Forelimb muscle (tissue), 1 donor: Measurements from ENCODE around the gene IL15. TPM values are rescaled to one million over a fixed set of nuclear protein-coding genes. Genes with fewer than 3 reads are reported as not detected.
"Not testable (repeated sequence)": the region's sequence is repeated elsewhere in the genome, so short reads cannot be mapped to it uniquely, and the experiment has no call there.

Experiments
- DNase-seq: peaks from one replicate; pipeline ENCODE4 v3.0.0-alpha.2; 2013; ENCODE audit warnings: low read depth
- polyA plus RNA-seq: library from polyadenylated mRNA; unstranded; fragments of 120-200 nt; gene quantifications from one replicate; pipeline ENCODE4 v1.2.1, GENCODE V29; 2013; ENCODE audit not compliant: insufficient read length

Gene IL15
- polyA plus RNA-seq, 1 donor, result 8.7 TPM

DNA sequence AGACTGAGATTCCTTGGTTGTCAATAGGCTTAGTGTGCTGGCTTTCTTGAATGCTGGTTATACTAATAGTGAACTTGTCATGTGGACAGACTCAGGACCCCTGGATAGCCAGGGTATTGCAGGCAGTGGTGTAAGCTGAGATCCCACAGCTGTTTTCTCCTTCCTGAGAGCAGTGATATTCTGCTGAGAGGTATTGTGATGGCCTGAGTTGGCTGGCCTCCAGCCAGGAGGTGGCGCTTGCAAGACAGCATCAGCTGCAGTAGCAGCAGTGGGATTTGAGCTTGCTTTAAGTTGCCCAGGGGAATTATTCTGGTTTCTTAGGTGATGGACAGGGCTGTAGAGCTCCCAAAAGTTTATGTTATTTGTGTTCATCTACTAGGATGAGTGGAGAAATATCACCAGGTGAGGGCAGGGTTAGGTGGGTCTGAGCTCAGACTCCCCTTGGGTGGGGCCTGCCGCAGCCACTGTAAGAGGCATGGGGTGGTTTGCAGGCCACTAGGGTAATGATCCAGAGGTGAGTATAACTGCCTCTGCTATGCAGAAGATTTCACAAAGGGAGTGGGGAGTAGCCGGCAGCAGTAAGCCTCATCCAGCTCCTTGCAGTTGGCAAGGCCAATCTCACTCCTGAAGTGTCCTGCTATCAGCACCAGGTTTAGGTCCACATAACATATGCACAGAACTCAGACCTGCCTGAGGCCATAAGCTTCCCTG is 66.2 kb downstream of the IL15 start:
- DNase-seq, result no peak

GRCh38 chr4:141703497-141703896 is 67.1 kb downstream of the IL15 start:
- no peak for DNase-seq

DNA sequence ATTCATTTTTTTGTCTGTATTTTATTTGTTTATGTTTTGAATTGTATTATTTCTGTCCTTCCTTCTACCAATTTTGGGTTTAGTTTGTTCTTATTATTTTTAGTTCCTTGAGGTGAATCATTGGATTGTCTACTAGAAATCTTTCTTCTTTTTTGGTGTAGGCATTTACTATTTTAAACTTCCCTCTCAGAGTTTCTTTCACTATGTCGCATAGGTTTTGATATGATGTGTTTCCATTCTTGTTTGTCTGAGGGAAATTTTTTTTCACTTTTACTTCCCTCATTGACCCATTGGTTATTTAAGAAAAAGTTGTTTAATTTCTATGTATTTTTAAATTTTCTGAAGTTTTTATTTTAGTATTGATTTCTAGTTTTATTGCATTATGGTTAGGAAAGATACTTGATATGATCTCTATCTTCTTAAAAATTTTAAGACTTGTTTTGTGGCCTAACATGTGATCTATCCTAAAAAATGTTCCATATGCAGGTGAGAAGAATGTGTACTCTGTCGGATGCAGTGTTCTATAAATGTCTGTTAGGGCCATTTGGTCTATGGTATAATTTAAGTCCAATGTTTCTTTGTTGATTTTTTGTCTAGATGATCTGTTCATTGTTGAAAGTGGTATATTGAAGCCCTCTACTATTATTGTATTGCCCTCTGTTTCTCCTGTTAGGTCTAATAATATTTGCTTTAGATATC is 68.8 kb downstream of the IL15 start:
- DNase-seq, result no peak

GRCh38 chr4:141705747-141706377 is 69.5 kb downstream of the IL15 start:
- DNase-seq, result no peak

DNA sequence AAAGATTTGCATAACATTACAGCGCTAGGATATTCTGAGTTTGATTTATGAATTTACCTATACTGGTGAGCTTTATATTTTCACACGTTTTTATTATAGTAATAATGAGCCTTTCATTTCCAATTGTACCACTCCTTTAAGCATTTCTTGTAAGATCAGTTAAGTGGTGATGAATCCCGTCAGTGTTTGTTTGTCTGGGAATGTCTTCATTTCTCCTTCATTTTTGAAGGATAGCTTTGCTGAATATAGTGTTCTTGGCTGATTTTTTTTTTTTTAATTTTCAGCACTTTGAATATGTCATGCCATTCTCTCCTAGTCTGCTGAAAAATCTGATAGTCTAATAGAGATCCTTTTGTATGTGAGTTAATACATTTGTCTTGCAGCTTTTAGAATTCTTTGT is 70.1 kb downstream of the IL15 start:
- DNase-seq, result no peak

DNA sequence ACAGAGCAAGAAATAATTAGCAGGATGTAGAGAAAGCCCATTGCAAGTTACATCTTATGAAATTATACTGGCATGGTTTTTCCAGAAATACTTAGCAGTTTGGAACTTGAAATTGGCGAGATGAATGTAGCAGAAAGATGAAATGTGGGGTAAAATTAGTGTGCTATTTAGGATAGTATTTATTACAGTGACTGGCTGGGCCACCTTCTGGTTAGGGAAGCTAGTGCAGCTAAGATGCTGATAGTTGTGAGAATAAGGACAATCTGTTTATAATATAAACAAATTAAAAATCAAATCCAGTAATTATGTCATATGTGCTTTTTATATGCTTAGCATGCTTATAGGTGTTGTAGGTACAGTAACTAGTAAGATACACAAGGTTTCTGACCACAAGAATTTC is 74.8 kb downstream of the IL15 start:
- DNase-seq, result no peak

- DNase-seq, result no peak
Measured at GRCh38 chr4:141713185-141713584, 76.8 kb downstream of the IL15 start.

- DNase-seq, result no peak
Measured at GRCh38 chr4:141713771-141714445, 77.5 kb downstream of the IL15 start.

DNA sequence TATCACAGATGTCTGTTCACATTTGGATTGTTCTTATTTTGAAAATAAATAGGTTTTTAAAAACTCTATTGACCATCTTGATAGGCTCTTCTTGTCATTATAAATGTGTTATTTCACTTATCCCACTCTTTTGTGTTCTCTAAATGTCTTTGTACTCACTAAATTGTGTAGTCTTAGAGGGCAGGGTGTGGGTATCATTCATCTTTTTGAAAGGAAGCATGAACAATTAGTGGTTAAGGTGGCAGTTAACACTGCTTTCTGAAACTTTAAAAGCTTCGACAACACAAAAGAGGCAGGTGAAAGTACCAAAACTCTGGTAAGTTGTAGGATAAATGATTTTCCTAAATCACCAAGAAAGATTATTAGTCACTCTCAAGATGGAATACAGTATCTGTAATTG is 83.2 kb downstream of the IL15 start:
- DNase-seq, result no peak

DNA sequence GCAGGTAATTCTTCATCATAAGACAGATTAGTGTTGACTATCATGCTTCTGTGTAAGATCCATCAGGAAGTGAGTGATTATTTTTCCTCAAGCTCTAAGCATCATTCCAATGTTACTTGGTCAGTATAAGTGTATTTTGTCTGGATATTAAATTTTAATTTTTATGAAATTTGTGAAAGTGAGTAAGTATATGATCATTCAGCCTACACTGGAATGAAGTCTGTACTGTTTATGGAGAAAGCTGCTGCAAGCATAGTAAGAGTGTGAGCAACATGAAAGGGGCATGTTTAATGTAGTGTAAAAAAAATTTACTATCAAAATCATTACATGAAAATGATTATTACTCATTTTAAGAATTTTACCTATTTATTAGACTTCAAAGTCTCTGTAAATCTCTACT is 84.8 kb downstream of the IL15 start:
- DNase-seq, result no peak

- no peak for DNase-seq
Measured at GRCh38 chr4:141724646-141725045, 88.3 kb downstream of the IL15 start.

- no peak for DNase-seq
Measured at GRCh38 chr4:141727420-141727819, 91.0 kb downstream of the IL15 start.

DNA sequence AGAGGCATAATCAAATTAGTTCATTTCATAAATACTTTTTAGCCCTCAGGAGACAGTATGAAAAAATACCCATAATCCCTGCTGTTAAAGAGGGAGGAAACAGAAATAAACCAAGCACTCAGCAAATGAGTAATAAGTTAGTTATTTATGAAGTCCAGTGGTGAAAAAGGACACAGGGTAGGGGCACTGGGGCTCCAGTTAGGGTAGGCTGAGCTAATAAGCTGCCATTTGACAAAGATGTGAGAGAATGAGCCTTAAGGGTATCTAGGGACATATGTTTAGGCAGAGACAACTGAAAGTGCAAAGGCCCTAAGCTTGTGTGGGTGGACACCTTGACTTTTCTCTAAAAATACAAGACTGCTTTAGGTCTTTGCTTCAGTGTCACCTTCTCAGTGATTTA is 94.4 kb downstream of the IL15 start:
- no peak for DNase-seq

GRCh38 chr4:141731481-141731880 is 95.1 kb downstream of the IL15 start:
- DNase-seq, result no peak

DNA sequence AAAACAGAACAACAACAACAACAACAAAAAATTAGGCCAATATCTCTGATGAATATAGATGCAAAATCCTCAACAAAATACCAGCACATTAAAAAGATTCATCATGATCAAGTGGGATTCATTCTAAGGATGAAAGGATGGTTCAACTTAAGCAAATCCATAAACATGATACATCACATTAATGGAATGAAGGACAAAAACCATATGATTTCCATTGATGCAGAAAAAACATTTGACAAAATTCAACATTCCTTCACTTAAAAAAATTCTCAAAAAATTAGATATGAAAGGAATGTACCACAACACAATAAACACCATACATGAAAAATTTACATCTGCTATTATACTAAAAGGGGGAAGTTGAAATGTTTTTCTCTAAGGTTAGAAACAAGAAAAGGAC is 103.3 kb downstream of the IL15 start:
- no peak for DNase-seq

DNA sequence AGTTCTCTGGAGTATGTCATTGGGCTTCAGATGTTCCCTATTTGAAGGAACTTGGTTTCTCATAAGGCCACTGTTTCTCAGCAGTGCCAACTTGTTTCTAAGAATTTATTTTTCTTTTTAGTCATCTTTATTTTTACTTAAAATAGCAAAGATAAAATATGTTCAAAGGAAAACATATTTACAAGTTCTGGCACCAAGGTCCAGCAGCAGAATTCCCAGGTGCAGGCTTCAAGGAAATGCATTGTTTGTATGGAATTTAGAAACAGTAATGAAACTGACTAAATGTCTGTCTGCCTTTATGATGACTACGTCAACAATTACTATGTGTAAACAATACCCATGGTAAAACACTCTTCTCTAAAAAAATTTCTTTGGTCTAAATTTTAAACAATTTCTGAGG is 109.6 kb downstream of the IL15 start:
- no peak for DNase-seq

DNA sequence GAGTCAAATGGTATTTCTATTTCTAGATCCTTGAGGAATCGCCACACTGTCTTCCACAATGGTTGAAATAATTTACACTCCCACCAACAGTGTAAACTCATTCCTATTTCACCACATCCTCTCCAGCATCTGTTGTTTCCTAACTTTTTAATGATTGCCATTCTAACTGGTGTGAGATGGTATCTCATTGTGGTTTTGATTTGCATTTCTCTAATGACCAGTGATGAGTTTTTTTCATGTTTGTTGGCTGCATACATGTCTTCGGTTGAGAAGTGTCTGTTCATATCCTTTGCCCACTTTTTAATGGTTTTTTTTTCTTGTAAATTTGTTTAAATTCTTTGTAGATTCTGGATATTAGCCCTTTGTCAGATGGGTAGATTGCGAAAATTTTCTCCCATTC is 115.4 kb downstream of the IL15 start:
- DNase-seq, result not testable (repeated sequence)

DNA sequence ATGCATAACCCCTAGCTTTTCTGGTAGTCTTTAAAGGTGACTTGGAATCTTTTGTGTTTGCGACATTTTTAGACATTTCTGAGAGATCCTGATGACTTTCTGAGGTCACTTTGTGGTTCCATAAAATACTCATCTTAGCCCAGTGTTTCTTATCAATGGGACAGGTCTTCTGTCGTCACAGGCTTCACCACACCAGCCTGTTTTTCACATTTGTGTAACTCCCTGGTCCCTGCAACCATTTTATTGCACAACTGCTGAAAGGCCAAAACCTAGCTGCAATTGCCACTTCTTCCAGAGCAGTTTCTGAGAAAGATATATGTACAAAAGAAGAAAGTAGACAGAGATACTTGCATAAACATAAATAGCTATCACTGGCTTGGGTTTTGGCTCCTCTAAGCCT is 120.9 kb downstream of the IL15 start:
- DNase-seq, result no peak

GRCh38 chr4:141759796-141760425 is 123.5 kb downstream of the IL15 start:
- no peak for DNase-seq

- no peak for DNase-seq
Measured at GRCh38 chr4:141761926-141762325, 125.5 kb downstream of the IL15 start.

DNA sequence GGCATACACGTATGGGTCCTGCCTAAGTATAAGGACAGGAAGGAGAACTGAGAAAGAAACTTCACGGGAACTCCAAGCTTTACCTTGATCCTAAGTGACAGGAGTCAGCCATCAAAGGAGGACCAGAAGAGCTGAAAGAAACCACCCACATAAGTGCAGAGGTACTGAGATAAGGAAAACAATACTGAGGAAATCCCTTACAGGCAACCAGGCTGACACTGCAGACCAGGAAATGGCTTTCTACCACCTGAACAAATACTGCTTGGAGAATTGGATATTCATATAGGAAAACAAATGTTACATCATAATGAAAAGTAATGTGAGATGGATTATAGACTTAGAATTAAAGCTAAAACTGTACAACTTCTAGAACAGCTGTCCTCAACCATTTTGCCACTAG is 127.0 kb downstream of the IL15 start:
- no peak for DNase-seq

DNA sequence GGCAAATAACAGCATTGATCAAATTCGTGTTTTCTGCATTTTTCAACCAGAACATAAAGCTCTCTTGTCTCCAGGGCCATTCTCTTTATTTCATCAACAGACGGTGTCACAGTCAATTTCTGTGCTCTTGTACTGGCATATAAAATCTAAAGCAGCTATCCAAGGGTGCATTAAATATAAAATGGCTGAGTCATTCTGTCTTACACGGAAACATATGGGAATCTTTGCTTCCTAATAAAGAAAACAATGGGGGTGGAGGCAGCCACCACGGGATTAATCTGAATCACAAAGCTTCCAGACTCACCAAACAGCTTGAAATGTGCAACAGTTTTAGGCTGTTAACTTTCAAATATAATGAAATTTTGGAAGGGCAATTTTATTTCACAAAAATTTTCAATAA is 132.6 kb downstream of the IL15 start:
- DNase-seq, result no peak
